ENCODE results near the gene KRTAP3-2.

DNA sequence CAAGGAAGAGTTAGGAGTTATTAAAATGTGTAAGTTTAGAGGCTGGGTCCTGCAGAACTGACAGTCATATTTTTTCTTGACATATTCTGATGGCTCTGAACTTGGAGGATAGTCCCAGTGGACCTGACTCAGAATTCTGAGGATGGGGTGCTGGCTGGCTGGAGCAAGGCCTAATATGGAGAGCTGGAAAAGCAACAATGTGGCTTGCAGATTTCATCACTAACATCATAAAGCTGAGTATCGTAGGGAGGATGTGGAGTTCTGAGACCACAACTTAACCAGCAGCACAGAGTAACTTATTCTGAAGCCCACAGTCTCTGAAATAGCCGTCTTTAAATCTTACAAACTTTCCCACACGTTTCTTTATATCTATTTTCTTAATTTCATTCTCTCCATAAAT lies 25.0 kb upstream of the KRTAP3-2 start:
- TF ChIP-seq POLR2A (IDR thresholded peaks at IDR 0.05; ENCODE audit: borderline replicate concordance, extremely low read depth, insufficient read depth, insufficient read length), result no peak
- TF ChIP-seq, protein P1, sequence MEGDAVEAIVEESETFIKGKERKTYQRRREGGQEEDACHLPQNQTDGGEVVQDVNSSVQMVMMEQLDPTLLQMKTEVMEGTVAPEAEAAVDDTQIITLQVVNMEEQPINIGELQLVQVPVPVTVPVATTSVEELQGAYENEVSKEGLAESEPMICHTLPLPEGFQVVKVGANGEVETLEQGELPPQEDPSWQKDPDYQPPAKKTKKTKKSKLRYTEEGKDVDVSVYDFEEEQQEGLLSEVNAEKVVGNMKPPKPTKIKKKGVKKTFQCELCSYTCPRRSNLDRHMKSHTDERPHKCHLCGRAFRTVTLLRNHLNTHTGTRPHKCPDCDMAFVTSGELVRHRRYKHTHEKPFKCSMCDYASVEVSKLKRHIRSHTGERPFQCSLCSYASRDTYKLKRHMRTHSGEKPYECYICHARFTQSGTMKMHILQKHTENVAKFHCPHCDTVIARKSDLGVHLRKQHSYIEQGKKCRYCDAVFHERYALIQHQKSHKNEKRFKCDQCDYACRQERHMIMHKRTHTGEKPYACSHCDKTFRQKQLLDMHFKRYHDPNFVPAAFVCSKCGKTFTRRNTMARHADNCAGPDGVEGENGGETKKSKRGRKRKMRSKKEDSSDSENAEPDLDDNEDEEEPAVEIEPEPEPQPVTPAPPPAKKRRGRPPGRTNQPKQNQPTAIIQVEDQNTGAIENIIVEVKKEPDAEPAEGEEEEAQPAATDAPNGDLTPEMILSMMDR (IDR thresholded peaks at IDR 0.05 in 2 of 3, conservative IDR thresholded peaks at IDR 0.05 in 1 of 3; ENCODE audit: borderline replicate concordance in 1 of 3, insufficient read depth in 1 of 3, low read depth in 2 of 3, low read length in 2 of 3), result no peak

Data from HCT116 (cell line).